Measurements from ENCODE around the gene RBM28.
A peak's percentile ranks its signal among the peaks of the same experiment; 100 is the strongest.

Gene RBM28, protein sequence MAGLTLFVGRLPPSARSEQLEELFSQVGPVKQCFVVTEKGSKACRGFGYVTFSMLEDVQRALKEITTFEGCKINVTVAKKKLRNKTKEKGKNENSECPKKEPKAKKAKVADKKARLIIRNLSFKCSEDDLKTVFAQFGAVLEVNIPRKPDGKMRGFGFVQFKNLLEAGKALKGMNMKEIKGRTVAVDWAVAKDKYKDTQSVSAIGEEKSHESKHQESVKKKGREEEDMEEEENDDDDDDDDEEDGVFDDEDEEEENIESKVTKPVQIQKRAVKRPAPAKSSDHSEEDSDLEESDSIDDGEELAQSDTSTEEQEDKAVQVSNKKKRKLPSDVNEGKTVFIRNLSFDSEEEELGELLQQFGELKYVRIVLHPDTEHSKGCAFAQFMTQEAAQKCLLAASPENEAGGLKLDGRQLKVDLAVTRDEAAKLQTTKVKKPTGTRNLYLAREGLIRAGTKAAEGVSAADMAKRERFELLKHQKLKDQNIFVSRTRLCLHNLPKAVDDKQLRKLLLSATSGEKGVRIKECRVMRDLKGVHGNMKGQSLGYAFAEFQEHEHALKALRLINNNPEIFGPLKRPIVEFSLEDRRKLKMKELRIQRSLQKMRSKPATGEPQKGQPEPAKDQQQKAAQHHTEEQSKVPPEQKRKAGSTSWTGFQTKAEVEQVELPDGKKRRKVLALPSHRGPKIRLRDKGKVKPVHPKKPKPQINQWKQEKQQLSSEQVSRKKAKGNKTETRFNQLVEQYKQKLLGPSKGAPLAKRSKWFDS

DNA sequence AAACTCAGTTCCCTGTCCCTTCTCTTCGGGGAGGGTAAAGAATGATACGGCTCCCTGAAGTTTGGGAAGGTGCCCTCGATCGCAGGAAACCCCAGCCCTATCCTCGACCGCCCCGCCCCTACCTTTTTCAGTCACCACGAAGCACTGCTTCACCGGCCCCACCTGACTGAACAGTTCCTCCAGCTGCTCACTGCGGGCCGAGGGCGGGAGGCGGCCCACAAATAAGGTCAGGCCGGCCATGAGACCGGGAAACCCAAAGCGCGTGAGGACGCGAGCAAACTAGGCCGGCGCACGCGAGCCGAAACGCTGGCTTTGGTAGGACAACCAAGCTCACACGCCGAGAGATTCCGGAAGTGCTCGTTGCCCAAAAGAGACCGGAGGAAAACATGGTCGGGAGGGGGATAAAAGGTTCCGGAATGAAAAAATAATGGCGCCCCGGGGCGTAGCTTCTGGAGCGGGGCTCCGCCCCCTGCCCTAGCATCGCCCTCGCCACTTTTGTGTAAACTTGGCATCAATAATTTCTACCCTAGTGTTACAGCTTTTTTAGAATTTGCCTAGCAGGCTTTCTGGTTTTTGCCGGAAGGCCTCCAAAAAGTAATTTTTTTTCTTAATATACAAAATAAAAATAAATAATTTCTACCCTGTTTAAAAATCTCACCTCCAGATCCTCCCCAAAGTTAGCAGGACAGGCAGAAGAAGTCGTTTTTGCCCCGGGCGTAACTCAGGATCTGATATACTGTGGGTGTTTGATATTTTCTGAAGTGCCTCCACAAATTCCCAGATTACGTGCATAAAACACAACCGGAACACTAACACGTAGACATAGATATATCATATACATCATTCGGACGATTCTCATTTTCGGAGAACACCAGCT is at the start of gene RBM28:
TSS of gene RBM28 (minus strand) at position 355 of the 877 bp plus-strand sequence. CDS start at position 240, 115 bp downstream.
- peak; percentile 91 for DNase-seq

DNA sequence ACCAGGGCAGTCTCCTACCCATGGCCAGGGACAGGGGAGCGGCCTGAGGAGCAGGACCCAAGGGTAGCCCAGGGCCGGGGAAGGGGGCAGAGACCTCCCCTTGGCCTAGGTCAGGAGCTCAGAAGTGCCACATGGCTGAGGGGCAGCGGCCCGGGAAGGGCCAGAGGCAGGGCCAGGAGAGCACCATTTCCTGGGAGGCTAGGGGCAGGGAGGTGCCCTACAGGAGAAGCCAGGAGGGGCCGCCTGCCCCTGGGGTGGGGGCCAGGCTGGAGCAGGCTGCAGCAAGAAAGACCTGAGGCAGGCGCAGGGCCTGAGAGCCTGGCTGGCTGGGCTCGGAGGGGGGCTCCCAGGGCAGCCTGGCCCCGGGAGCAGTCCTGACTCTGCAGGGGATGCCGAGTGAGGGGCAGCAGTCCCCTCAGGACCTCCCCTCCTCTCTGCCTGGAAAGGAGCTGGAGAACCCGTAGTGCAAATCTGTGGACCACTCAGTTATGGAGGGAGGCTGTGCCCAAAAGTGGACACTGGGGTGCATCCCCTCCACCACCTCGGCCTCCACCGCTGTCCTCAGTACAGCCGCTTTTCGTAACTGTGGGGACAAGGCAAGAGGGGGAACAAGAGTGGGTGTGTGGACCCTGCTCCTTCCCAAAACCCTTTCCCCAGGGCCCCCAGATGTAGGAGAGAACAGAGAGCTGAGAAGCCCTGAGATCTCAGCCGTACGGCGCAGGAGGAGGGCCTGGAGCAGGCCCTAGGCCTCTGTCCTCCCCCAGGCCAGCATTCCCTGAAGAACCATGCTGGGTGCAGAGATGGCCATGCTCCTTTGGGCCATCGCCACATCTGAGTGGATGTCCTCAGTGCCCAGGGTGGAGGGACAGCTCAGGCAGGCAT is 49.0 kb upstream of the RBM28 start:
- no peak for DNase-seq

DNA sequence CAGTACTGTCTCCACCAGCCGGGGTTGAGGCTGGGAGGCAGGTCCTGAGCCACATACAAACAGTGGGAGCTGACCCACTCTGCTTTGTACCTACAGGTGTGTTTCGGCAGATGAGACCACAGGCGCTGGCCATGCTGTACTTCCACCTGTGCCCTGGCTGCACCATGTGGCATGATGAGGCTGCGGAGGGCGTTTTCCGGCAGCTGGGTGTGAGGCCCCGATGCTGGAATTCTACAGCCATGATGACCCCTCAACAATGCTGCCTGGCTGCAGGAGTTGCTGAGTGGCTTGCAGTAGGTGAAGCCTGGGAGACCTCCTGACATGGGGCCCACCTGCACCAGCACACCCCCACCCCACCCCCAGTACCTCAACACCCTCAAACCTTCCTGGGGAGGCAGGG is 48.1 kb upstream of the RBM28 start:
- no peak for DNase-seq

DNA sequence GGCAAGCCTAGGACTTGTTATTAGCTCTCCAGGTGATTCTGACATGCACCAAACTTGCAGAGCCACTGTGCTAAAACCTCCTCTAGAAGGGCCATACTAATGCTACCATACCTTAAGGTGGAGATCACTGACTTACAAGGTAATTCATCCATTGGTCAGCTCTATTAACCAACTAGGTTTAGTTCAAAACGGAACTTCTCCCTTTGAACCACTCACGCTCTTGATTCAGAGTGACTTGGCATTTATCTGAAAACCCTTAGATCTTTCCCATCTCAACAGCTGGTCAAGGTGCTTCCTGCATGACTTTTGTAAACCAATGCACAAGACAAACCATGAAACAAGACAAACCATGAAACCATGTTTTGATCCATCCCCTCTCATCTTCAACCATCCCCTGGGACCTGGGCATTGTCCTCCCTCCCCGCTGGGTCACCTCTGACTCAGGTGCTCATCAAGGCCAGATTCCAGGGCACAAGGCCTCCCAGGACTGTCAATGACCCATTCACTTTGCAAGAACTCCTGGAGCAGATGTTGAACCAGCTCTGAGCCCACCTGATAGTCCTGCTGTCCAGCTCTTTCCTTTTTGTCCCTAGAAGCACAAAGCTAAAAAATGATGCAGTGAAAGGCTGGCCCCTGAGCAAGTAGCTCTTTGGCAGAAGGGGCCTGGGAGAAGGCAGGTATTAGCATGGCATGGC is 47.3 kb upstream of the RBM28 start:
- DNase-seq: no peak

DNA sequence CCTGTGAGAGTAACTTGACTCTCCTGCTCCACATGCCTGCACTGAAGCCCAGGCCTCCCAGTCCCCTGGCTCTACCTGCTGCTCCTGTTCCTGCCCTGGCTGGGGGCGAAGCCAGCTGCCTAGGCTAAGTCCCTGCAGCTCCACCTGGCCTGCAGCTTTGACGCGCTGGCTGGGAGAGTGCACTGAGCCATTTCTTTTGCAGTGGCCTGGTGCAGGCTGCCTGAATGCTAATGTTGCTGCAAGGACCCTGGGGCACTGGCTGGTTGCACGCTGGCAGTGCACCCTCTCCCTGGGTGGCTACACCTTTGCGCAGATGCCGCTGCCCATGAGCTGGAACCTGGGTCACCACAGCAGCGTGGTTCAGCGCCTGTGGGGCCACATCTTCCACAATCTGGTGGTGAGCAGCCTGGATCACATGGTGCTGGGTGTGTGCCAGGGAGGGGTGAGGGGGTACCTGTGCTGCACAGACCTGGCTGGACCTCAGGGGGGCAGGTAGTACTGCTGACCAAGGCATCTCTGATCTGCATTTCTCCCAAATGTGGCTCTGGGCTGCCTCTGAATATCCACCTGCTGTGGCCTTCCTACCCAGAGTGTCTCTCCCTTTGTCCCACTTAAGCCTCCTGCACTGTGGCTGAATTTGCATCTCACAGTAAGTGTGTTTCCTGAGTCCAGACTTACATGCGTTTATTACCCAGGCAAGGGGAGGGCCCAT is 46.1 kb upstream of the RBM28 start:
- no peak for DNase-seq

DNA sequence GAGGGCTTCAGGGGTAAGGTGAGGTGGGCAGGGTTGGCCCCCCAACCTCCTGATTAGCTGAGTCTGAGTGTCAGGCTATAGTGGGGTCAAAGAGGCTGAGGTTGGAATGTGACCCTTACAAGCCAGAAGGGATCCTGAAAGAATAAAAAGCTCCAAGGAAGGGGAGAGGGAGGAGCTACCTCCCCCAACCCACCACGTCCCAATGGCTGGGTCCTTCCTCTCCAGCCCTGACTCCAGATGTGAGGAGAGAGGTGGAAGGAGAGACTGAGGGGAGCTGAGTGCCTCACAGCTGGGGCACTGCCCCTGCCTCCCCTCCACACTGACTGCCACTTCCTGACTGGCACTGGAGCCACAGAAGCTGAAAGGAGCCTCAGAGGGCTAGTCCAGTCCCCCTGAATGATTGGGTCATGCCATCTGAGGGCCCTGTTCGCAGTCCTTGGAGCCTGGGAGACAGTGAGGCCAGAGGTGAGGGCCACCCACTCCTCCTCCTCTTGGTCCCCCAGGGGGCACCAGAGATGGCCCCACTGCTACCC is 45.4 kb upstream of the RBM28 start:
- DNase-seq: no peak

DNA sequence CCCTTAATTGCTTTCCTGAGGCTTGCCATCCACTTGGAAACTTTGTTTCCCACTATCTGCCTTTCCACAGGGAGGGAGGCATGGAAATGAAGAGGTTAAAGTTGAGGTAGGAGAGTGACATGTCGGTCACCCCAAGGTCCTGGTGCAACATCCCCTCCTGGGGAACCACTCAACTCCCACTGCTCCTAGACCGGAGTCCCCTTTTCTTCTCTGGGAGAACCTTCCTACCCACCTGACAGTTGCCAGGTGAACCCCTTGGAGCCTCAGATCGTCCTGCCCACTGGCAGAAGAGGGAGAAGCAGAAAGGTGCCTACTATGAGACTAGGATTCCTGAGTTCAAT is 44.4 kb upstream of the RBM28 start:
- no peak for DNase-seq

DNA sequence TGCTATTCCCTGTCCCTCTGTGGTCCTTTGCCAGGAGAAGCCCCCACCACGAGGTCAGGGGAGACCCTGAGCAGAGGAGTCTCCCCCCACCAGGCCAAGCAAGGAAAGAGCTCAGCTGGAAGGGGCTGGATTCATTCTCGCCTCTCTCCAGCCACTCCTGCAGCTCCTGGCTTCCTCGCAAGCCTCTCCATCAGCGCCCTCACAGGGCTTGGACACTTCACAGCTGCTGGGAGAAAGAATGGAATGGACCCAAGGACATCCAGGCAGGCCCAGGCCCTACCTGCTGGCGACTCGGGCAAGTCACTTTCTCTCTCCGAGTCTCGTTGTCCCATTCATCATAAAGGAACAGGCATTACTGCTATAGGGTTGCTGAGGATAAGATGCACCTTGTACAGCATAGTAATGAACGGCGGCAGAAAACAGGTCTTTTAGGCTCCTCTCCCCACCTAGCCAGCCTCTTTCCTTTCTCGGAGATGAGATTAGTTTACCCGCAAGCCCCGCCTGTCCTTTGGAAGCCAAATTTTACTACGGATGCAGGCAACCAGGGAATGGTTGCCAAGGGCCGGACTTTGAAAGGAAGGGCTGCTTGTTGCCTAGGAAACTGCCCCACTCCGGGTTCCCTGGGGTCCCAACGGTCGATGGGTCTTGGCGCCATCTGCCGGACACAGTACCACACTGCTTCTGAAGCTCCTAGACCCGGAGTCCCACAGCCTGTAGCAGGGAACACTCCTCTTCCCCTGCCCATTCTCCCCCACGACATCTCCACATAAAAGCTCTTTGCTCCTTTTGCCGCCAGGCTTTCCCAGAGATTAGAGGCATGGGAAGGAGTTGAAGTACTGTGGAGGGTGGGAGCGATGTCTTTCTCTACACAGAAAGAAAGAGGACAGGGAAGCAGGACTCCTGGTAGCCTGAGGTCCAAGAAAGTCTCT is 43.8 kb upstream of the RBM28 start:
- peak; percentile 78 for DNase-seq

DNA sequence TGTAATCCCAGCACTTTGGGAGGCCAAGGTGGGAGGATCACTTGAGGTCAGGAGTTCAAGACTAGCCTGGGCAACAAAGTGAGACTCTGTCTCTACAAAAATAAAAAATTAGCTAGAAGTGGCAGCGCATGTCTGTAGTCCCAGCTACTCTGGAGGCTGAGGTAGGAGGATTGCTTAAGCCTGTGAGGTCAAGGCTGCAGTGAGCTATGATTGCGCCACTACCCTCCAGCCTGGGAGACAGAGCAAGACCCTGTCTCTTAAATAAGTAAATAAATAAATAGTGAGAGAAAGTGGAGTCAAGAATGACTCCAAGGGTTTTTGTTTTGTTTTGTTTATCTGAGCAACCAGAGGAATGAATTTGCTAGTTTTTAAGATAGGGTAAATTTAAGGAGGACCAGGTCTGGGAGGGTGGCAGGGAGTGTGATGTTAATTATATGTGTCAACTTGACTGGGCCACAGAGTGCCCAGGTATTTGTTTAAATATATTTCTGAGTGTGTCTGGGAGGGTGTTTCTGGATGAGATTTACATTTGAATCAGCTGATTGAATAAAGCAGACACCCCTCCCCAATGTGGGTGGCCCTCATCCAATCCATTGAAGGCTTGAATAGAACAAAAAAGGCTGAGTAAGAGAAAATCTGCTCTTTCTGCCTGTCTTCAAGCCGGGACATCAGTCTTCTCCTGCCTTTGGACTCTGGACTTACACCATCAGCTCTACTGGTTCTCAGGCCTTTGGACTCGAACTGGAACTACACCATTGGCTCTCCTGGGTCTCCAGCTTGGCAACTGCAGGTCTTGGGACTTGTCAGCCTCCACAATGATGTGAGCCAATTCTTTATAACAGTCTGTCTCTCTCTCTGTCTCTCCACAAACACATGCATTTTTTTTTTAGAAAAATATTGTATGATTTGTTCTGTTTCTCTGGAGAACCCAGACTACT is 42.5 kb upstream of the RBM28 start:
- no peak for DNase-seq

DNA sequence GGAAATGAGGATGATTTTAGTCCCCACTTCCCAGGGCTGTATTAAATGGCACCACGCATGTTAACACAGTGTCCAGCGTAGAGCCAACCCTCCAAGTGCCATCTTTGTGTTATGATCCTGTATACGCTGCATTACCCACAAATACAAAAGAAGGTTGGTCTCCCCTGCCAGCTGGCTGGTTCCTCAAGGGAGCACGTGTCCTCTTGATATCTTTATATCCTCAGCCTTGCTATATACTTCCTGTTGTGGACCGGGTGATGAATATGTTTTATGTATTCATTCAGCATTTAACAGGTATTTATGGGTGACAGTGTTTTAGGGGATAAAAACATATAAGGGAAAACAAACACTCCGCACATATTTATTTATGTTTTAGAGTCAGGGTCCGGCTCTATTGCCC is 41.0 kb upstream of the RBM28 start:
- DNase-seq: no peak

DNA sequence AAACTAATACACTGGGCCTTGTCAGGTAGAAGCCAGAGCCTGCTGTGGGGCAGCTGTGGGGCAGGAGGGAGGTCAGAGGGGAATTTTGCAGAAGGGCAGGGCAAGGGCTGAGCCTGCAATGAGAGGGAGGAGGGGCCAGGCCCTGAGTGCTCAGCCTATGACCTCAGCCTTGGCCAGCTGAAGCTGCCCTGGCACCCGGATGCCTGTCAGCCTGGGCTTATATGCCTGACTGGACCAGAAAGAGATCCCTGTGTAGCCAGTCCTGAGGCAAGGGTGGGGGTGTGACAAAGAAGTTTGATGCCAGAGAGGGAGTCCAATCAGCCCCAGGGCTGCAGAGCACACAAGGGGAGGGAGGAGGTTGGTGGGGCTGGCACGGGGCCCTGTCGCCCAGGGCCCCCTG is 40.1 kb upstream of the RBM28 start:
- no peak for DNase-seq

DNA sequence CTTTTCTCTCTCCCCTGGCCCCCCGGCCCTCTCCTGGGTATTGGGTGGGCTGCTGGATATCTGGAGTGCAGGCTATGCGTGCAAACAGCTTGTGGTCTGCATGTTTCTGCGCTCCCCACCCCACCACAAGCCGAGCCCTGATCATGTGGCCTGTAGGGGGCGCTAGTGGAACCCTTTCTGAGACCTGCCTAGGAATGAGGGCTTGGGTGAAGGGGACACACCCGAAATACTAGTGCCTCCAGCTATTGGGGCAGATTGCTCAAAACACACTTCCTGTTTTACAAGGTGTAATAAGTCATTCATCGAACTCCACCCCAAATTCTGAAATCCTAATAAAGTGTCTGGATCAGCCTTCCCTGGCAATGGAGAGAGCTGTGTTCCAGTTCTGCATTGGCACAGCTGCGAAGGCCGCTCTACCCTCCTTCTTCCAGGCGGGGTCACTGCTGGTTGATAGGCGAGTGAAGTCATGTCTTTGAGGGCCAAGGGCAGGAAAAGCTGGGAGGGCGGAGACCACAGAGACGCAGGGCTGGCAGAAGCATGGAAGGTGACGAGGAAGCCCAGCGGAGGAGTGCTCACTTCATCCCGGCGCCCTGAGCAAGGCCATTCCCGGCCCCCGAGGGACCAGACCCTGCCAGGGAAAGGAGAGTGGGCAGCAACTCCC is 37.6 kb upstream of the RBM28 start:
- no peak for DNase-seq

DNA sequence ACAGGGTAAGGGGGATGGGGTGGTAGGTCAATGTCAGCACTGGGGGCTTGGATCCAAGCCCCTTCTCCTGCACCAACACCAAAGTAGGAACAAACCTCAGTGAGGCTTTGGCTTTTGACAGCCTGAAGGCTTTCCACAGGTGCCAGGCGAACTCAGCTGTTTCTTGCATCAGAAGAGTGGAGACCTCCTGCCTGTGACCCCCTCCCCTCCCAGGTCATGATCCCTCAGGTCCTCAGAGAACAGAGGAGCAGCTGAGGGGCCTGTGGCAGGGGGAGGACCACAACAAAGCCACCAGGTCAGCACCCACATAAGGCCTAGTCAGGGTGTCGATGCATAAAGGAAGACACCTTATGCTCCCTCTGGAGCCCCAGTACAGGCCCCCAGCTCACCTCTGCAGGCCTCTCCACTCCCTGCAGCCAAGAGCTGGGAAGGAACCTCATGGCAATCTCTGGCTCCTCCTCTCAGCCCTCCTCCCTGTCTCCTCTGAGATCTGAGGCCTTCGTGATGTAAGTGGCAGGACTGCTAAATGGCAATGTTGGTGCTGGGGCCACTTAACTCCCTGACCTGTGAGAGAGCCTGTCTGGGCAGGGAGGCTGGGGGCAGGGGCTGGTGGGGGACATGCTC is 36.9 kb upstream of the RBM28 start:
- DNase-seq: no peak

DNA sequence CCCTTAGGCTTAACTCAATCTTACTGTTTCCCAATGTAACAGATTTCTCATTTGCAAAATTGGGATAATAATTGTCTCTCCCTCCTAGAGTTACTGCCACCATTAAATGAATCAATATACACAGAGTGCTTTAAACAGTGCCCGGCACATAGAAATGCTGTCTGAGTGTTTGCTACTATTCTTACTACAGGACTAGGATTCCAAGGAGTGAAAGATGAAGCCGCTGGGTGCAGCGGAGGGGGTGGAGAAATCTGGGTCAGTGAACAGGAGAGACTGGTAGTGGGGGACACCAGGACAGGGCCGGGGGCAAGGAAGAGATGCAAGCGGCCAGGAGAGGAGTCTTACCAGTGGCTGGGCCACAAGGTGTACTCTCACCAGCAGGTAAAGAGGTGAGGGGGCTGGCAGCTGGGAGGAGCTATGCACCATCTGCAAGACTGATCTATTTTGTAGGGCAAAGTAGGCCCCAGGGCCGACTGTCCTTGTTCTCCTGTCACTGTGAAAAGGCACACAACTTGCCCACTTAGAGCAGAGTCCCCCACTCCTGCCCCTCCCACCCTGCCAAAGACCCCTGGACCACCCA is 36.3 kb upstream of the RBM28 start:
- no peak for DNase-seq

DNA sequence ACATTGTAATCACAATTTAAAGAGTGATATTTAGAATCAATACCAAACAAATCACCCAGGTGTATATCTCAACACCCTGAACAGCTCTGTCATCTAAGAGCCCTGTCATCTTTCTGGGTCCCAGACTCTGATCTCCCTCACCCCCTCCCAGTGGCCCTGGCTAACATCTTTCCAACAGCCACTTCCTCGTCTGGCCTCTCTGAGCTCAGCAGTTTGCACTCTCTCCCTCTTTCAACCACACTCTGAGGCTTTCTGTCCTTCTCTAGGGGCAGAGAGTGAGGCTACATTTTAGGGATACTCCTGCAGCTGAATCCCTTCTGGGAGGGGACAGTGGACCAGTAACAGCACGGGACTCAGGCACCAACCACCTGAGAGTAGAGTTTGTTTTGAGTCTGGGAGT is 34.9 kb upstream of the RBM28 start:
- no peak for DNase-seq

DNA sequence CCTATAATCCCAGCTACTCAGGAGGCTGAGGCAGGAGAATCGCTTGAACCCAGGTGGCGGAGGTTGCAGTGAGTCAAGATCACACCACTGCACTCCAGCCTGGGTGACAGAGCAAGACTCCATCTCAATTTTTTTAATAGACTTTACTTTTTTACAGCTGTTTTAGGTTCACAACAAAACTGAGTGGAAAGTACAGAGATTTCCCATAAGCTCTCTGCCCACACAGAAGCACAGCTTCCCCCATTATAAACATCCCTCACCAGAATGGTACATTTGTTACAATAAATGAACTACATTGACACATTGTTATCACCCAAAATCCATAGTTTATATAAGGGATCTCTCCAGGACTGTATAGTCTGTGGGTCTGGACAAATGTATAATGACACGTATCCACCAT is 32.4 kb upstream of the RBM28 start:
- no peak for DNase-seq

DNA sequence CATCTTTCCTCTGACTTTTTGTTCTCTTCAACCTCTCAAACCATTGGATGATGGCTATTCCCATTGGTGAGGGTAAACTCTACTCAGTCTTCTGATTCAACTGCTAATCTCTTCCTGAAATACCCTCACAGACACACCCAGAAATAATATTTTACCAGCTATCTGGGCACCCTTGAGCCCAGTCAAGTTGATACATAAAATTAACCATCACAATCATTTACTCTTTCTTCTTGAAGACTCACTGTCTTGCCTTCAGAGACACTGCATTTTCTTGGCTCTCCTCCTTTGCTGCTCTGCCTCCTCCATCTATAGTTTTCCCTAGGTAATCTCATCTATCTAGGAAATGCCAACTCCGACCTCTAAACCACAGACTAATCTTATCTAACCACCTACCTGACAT is 30.3 kb upstream of the RBM28 start:
- no peak for DNase-seq

Measured in midbrain (tissue), 1 donor.